Activated naive CD4-positive, alpha-beta T cell treated with anti-CD3 and anti-CD28 coated beads, Interleukin-2, amount 50 U/mL, for 72 hours (primary cell): ENCODE results near the gene FAM170B. TPM values are rescaled to one million over a fixed set of nuclear protein-coding genes. Genes with fewer than 3 reads are reported as not detected.

Source experiments
- ATAC-seq, 2 donors: fragments of 150-1000 bp; cut with Tn5 transposase; 2 replicates each; pipeline ENCODE4 v1.10.0; 2021; ENCODE audit warnings: mild to moderate bottlenecking in 2 of 2, moderate library complexity in 2 of 2
- DNase-seq, 2 donors: peaks; one replicate each; pipeline ENCODE4 v3.0.0; 2021 to 2022; ENCODE audit warnings: low spot score in 2 of 2
- H3K27ac Mint-ChIP-seq, 2 donors: one replicate each; pipeline ENCODE4 v1.8.0; 2022; ENCODE audit warnings: mild to moderate bottlenecking in 2 of 2, mixed read lengths in 2 of 2
- H3K36me3 Mint-ChIP-seq, 2 donors: one replicate each; pipeline ENCODE4 v1.8.0; 2022; ENCODE audit warnings: mixed read lengths in 2 of 2
- H3K9me3 Mint-ChIP-seq, 2 donors: one replicate each; pipeline ENCODE4 v1.8.0; 2022; ENCODE audit warnings: mixed read lengths in 2 of 2
- total RNA-seq, 2 donors: library from RNA; stranded (reverse); gene quantifications; one replicate each; pipeline ENCODE4 v1.2.3, GENCODE V29; 2022

FAM170B gene
- total RNA-seq, 2 donors from 2014 or later: not detected

DNA sequence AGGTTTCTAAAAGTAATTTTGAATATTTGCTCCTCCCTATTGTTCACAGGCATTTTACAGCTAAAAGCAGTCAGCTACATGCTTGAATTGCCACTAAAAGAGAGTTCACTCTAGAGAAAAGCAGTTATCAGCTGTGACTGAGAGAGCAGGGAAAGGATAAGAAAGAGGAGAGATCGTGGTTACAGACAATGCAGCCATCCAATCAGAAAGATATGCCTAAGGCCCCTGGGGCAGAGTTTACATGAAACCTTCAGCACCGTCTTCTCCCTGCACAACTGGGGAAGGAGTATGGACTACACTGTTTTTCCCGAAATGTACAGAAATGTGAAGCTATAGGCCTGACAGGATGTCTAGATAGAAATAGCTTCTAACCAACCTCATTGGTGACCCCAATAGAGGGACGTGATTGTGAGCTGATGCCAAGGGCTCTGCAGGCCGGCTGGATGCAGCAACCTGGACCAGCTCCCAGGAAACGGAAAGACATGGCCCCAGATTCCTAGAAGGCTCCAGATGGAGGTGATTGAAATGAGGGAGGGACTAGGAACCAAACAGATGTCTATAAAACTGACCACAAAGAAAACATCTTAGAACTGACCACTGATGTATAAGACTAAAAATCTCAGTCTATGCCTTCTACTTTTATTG, 15.3 kb downstream of the FAM170B start:
- Mint-ChIP-seq H3K36me3 (no peaks in the 10 kb centered on the region), H3K27ac (no peak overlapping the region), H3K9me3 (peaks cover 5 to 7% of the 10 kb centered on the region in 2 donors)
- ATAC-seq: no peak
- no peak for DNase-seq

GRCh38 chr10:49117376-49118070, 16.3 kb downstream of the FAM170B start:
- no peak for DNase-seq
- Mint-ChIP-seq H3K9me3 (peaks cover 5 to 7% of the 10 kb centered on the region in 2 donors), H3K36me3 (no peaks in the 10 kb centered on the region), H3K27ac (no peak overlapping the region)
- no peak for ATAC-seq

DNA sequence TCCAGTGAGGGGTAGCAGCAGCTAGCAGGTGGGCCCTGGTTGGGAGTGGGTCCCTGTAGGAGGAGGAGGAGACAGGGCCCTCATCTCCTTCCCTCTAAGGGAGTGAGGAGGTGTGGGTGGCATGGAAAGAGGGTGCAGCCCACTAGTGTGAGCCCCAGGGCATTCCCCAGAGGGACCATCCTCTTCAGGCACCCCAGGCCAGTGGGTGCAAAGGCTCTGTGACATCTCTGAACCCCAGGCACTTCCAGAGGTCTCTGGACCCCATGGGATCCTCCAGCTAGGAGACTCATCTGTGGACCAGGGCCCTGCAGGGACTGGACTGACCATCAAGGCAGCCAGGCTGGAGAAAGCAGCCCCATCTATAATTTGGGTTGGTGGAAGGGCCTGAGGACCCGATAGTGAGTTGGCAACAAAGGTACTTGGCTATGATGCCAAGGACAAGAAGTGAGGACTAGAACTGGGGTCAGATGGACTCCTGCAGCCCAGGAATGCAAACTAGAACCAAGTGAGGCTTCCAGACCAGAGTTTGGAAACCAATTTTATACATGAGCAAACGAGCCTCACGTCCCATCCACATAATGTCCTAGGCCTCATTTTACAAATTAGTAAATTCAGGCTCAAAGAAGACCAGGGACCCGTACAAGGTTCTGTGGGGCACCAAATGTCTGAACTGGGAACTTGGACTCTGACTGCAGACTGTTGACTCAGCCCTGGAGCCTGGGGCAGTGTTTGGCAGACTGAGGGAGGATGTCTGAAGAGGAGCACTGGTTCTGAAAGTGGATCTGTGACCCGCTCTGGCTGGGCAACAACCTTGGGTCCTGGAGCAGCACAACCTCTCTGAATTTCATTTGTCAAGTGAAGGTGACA, 17.1 kb downstream of the FAM170B start:
- no peak overlapping the region for H3K27ac Mint-ChIP-seq
- ATAC-seq (no peak), DNase-seq (no peak)
- H3K36me3 Mint-ChIP-seq: no peaks in the 10 kb centered on the region
- peaks cover 2 to 5% of the 10 kb centered on the region in 2 donors for H3K9me3 Mint-ChIP-seq

DNA sequence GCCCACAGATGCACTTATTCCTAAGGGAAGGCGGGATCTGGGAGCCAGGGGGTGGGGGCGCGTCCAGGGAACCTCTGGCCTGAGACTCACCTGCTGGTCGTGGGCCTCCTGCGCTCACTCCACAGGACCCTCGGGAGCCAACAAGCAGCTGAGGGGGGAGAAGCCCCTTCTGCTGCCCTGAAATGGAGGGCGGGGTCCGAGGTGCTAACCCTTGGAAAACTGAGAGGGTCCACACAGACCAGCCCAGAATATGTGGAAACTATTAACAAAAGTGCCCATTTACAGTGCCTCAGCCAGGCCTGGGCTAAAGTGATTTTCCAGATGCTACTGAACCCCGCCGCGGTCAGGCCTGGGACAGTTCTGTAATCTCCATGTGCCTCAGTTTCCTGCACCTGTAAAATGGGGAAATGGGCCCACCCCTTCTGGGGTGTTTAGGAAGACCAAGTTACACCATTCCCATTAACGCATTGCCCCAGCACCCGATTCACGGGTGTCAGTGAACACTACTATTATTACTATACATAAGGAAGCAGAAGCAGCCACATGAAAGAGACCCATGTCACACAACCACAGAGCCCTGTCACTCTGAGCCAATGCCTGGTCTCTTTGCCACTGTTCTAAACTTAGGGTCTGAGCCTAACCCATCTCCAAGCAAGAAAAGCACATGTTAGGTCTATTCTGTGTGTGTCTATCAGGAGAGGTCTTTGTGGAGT, 17.9 kb downstream of the FAM170B start:
- ATAC-seq: peak; percentile 26 to 88
- H3K36me3 Mint-ChIP-seq: no peaks in the 10 kb centered on the region
- peak in 1 of 2 donors; percentile 19 for DNase-seq
- peaks cover 0 to 1% of the 10 kb centered on the region in 2 donors for H3K9me3 Mint-ChIP-seq
- no peak overlapping the region for H3K27ac Mint-ChIP-seq

DNA sequence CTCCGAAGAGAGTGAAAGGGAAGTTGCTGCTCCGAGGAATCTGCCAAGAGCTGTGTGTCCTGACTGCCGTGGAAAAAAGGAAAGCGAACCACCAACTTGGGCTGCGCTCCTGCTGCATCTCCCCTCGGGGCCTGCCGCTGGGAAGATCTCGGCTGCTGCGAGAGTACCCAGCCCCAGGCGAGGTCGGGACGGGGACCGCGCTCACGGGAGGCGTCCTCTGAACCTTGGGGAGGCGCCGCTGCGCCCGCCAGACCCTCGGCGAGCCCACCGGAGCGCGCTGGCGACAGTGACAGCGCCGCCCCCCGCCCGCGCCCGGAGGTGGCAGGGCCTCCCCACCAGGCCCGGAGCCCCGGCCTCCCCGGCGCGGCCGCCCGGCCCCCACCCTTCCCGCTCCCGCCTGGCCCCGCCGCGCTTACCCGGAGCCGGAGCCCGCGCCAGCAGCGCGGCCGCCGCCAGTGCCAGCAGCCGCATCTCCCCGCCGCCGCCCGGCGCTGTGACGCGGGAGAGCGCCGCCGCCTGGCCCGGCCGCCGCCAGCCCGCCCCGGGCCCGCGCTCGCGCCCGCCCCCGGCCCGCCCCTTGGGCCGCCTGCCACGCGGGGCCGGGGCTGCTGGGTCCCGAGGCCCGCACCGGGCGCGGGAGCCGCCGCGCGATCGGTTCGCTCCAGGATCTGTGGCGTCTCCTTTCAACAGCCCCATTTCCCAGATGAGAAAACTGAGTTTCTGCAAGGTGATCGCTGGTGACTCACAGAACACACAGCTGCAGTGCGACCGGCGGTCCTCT, 18.6 kb downstream of the FAM170B start, which contains the start of gene VSTM4:
Gene VSTM4, minus strand, starts transcription at position 508 of the 781 bp plus-strand sequence. Its CDS starts 37 bp downstream, at position 471.
- no peaks in the 10 kb centered on the region for H3K36me3 Mint-ChIP-seq
- peak in 1 of 2 donors; percentile 54 for ATAC-seq
- H3K9me3 Mint-ChIP-seq: no peaks in the 10 kb centered on the region
- peak in 1 of 2 donors; percentile 8 for DNase-seq
- H3K27ac Mint-ChIP-seq: no peak within 1 kb of the TSS

DNA sequence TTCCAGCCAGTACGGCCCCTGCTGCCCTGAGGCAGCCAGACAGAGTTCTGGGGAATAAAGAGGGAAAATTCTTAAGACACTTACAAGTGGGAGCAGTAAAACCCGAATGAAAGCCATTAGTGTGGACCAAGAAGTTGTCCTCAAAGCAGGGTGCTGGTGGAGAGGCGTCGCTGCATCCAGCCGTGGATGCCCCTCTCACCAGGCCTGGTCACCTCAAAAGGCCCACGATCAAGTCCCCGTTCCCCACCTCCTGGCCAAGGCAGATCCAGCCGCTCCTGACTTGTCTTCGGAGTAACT, 19.2 kb downstream of the FAM170B start:
- Mint-ChIP-seq H3K27ac (no peak overlapping the region), H3K9me3 (no peaks in the 10 kb centered on the region), H3K36me3 (no peaks in the 10 kb centered on the region)
- ATAC-seq (no peak), DNase-seq (no peak)

DNA sequence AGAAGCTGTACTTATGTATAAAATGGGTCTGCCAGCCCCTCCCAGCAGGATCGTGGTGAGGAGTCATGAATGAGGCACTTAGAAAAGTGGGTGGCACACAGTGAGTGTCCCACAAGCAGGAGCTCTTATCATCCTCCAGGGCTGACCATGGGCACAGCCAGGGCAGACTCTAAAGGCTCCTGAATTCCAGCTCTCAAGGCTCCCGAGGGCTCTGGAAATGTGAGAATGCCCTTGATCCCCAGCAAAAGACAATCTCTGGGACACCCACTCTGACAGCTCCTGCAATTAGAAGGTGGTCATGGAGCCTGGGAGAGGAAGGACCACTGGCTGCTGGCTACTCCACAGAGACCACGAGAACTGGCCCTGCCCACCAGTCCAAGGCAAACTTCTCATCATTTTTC, 20.1 kb downstream of the FAM170B start:
- Mint-ChIP-seq H3K9me3 (no peaks in the 10 kb centered on the region), H3K27ac (no peak overlapping the region), H3K36me3 (no peaks in the 10 kb centered on the region)
- ATAC-seq (no peak), DNase-seq (no peak)

DNA sequence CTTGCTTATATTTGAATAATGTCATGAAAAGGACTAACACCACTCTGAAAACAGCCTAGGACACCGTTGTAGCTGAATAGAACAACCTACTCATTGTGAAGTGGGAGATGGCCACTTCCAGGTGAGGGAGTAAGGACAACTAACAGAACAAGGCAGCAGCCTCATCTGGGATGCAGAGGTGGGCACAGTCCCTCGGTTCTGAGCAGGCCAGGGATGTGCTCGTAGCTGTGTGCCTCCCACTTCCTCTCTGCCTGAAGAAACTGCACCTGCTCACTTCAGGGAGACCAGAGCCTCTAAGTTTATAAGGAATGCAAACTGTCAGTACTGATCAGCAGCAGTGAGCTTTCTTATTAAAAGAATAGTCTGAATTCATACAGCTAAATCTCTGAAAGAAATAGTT, 21.0 kb downstream of the FAM170B start:
- ATAC-seq: no peak
- Mint-ChIP-seq H3K36me3 (no peaks in the 10 kb centered on the region), H3K9me3 (no peaks in the 10 kb centered on the region), H3K27ac (no peak overlapping the region)
- DNase-seq: no peak

- no peaks in the 10 kb centered on the region for H3K9me3 Mint-ChIP-seq
- H3K36me3 Mint-ChIP-seq: no peaks in the 10 kb centered on the region
- no peak for ATAC-seq
- no peak for DNase-seq
- no peak overlapping the region for H3K27ac Mint-ChIP-seq
These were observed 21.7 kb downstream of the FAM170B start for GRCh38 chr10:49112098-49112497.

GRCh38 chr10:49111320-49111698, 22.5 kb downstream of the FAM170B start:
- Mint-ChIP-seq H3K9me3 (no peaks in the 10 kb centered on the region), H3K36me3 (no peaks in the 10 kb centered on the region), H3K27ac (no peak overlapping the region)
- ATAC-seq: no peak
- no peak for DNase-seq

GRCh38 chr10:49110684-49111319, 23.0 kb downstream of the FAM170B start:
- H3K27ac Mint-ChIP-seq: no peak overlapping the region
- no peak for ATAC-seq
- DNase-seq: no peak
- no peaks in the 10 kb centered on the region for H3K9me3 Mint-ChIP-seq
- no peaks in the 10 kb centered on the region for H3K36me3 Mint-ChIP-seq

DNA sequence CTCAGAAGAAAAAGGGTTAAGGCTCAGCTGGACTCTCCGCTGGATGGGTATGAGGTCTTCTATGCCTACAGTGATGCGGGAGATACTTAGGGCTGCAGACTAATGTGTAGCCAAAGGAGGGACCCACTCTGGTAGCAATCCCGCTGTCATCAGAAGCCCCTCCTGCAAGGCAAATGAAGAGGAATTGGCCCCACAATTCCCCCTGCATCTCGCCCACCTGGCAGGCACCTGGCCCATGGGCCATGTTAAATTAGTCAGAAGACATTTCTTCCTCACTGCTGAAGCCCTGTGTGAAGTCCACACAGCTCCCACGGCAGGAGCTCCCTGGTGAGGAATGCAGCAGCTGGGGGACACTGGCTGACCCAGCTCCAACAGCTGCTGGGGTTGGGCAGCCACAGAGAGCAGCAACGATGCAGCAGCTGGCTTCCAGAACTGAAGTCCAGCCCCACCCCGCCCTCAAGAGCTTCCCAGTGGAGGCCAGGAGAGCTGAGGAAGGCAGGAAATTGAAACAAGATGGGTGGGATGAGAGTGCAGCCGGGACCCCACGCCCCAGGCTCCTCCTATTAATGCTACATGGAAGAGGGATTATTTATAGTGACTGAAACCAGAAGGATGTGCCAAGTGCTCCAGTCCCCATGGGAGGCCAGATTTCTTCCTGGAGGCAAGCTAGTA, 24.0 kb downstream of the FAM170B start:
- DNase-seq: no peak
- H3K9me3 Mint-ChIP-seq: peaks cover 0 to 6% of the 10 kb centered on the region in 2 donors
- H3K27ac Mint-ChIP-seq: no peak overlapping the region
- no peaks in the 10 kb centered on the region for H3K36me3 Mint-ChIP-seq
- no peak for ATAC-seq

DNA sequence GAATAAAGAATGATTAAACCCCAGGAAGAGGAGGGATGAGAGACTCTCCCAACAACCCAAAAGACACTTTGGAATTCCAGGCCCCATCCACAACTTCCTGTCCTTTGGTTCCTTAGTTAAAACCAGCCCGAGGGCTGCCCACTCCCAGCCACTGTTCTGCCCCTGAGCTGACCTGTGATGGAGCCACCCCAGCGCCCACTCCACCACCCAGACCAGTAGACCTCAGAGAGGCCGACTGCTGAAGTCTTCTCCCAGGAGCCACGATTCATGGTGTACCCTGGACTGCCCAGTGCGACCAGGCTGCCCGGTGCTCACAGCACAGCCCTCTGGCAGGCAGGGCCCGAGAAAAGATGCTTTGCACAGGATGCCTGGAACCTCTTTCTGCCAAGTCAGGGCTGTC, 25.2 kb downstream of the FAM170B start:
- Mint-ChIP-seq H3K27ac (no peak overlapping the region), H3K36me3 (no peaks in the 10 kb centered on the region), H3K9me3 (peaks cover 0 to 10% of the 10 kb centered on the region in 2 donors)
- DNase-seq (no peak), ATAC-seq (no peak)

DNA sequence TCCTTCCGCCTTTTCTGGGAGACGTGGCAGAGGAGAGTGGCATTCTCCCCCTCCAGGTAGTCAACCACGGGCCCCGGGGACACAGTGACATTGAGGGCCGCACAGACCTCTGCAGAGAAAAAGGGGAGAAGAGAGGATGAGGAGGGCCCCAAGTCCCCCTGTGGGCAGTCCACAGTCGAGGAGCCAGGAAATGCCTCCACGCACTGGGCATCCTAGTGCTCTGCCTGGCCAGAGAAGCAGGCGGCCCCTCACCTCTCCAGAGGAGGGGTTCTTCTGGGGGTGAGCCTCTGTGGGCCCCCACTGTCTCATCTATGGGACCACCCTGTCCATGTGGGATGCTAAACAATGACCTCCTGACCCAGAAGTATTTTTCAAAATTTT, 25.9 kb downstream of the FAM170B start:
- DNase-seq: no peak
- H3K27ac Mint-ChIP-seq: no peak overlapping the region
- peaks cover 0 to 10% of the 10 kb centered on the region in 2 donors for H3K9me3 Mint-ChIP-seq
- H3K36me3 Mint-ChIP-seq: no peaks in the 10 kb centered on the region
- ATAC-seq: no peak

DNA sequence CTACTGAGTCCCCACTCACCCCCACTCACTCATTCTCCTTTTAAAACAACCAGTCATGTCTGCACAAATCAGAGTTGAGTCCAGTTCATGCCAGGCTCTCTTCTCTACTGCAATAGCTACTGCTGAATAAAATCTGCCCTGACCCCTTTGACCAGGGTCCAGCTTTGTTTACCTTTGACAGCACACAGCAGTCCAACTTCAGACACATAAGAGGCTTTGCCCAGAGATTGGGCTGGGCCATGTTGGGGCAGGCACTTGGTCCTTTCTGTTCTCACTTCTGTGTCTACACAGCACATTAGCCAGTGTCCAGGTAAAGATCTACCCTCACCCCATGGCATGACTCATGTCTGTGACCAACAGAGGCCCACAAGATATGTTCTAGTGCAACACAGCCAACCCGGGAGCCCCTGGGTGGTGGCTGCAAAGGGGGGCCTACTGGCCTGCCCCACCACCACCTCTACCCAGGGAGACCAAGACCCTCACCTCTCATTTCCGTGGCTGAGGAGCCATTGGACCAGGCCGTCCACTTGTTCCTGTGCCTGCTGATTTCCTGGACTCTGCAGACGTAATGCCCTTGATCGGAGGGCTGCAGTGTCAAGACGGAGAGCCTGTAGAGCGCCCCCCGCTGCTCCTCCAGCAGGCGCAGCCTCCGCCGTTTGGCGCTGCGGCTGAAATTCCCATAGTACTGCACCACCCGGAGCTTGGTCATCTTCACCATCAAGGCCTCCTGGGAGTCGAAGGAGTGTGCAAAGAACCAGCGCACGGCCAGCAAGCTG, 26.5 kb downstream of the FAM170B start:
- Mint-ChIP-seq H3K27ac (no peak overlapping the region), H3K36me3 (no peaks in the 10 kb centered on the region)
- ATAC-seq: no peak

More for the DNA sequence above, 26.5 kb downstream of the FAM170B start:
- peaks cover 0 to 10% of the 10 kb centered on the region in 2 donors for H3K9me3 Mint-ChIP-seq
- no peak for DNase-seq
